MCF 10A (cell line): ENCODE results near the gene SDK1. TPM values are rescaled to one million over a fixed set of nuclear protein-coding genes. Genes with fewer than 3 reads are reported as not detected.

ENCODE experiments used
- BruUV-seq: library from RNA; stranded (reverse); fragments of 400-500 nt; replicated peaks from 2 replicates; lab custom pipeline; 2021; lab: Mats Ljungman, UMichigan
- CTCF ChIA-PET: fragments of 300-600 bp; sonication (Branson Sonifier 250); formaldehyde crosslinking; extraction: SDS; loops from one replicate; lab custom pipeline; 2021; ENCODE audit warnings: antibody characterized with exemption, inconsistent platforms; lab: Yijun Ruan, JAX
- POLR2A ChIA-PET: fragments of 300-600, 350-650 bp; sonication (Branson Sonifier 250); formaldehyde crosslinking; extraction: SDS; loops from one replicate; lab custom pipeline; 2020; ENCODE audit warnings: antibody characterized with exemption, inconsistent platforms; lab: Yijun Ruan, JAX
- DNase-seq: peaks from one replicate; pipeline ENCODE4 v3.0.0-alpha.2; 2018; ENCODE audit not compliant: unreplicated experiment
- H3K27ac Mint-ChIP-seq: one replicate; pipeline ENCODE4 v1.8.0; 2022; ENCODE audit warnings: mild to moderate bottlenecking, low read depth, mixed read lengths; ENCODE audit not compliant: unreplicated experiment
- H3K27me3 Mint-ChIP-seq: one replicate; pipeline ENCODE4 v1.8.0; 2022; ENCODE audit warnings: mixed read lengths; ENCODE audit not compliant: insufficient read depth, unreplicated experiment
- H3K36me3 Mint-ChIP-seq: one replicate; pipeline ENCODE4 v1.8.0; 2022; ENCODE audit warnings: mild to moderate bottlenecking, moderate library complexity, mixed read lengths; ENCODE audit not compliant: insufficient read depth, unreplicated experiment
- H3K4me1 Mint-ChIP-seq: one replicate; pipeline ENCODE4 v1.8.0; 2022; ENCODE audit warnings: mixed read lengths; ENCODE audit not compliant: insufficient read depth, unreplicated experiment
- H3K4me3 Mint-ChIP-seq: one replicate; pipeline ENCODE4 v1.8.0; 2022; ENCODE audit warnings: mild to moderate bottlenecking, moderate library complexity, mixed read lengths; ENCODE audit not compliant: unreplicated experiment
- H3K9me3 Mint-ChIP-seq: one replicate; pipeline ENCODE4 v1.8.0; 2022; ENCODE audit warnings: mixed read lengths; ENCODE audit not compliant: unreplicated experiment
- CTCF ChIP-seq: fragments of 200-600 bp; IDR thresholded peaks from one replicate; pipeline ENCODE4 v1.8.0; 2022; ENCODE audit warnings: antibody characterized with exemption, mild to moderate bottlenecking; ENCODE audit not compliant: unreplicated experiment
- intact Hi-C: fragments of 100-400 bp; cut with micrococcal nuclease; formaldehyde crosslinking; loops from 2 replicates; pipeline ENCODE4 v1.14.1; 2022
- total RNA-seq: library from RNA; stranded (reverse); gene quantifications from 2 replicates; pipeline ENCODE4 v1.2.3, GENCODE V29; 2022

The SDK1 gene
- total RNA-seq, 1 experiment from 2014 or later, result 3.3 TPM

- H3K36me3 Mint-ChIP-seq, result no peaks in the 10 kb centered on the region
- H3K27me3 Mint-ChIP-seq, result peaks cover 8% of the 10 kb centered on the region
- peaks cover 7% of the 10 kb centered on the region for H3K9me3 Mint-ChIP-seq
- peaks cover 11% of the 10 kb centered on the region for H3K4me1 Mint-ChIP-seq
- no peak for TF ChIP-seq CTCF
- DNase-seq, result no peak
- ChIA-PET POLR2A (no interaction called here), CTCF (no interaction called here)
- intact Hi-C loops, result no loop called here
- H3K27ac Mint-ChIP-seq, result no peak overlapping the region
- H3K4me3 Mint-ChIP-seq, result no peak overlapping the region
- BruUV-seq, result no TSS peak
Measured at GRCh38 chr7:4241304-4241612, 940.2 kb downstream of the SDK1 start.

DNA sequence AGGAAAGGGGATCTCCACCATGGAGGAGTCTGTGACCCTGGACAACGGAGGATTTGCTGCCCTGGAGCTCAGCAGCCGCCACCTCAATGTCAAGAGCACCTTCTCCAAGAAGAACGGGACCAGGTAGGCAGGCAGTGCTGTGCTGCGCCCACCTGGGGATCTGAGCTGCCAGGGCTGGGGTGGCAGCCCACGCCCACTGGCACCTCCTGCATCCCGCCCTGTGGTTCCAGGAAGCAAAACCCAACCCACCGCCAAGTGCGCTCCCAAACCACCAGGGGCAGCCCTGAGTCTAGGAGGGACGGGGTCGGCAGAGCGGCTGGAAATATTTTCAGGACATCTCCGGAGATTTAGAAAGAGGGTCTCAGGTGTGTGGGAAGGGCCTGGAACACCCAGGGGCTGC, 940.7 kb downstream of the SDK1 start:
- no peak for TF ChIP-seq CTCF
- peaks cover 11% of the 10 kb centered on the region for H3K4me1 Mint-ChIP-seq
- intact Hi-C loops, result no loop called here
- ChIA-PET CTCF (no interaction called here), POLR2A (no interaction called here)
- no peak for DNase-seq
- no TSS peak for BruUV-seq
- no peaks in the 10 kb centered on the region for H3K36me3 Mint-ChIP-seq
- H3K27ac Mint-ChIP-seq, result no peak overlapping the region
- no peak overlapping the region for H3K4me3 Mint-ChIP-seq
- peaks cover 3% of the 10 kb centered on the region for H3K27me3 Mint-ChIP-seq
- H3K9me3 Mint-ChIP-seq, result peaks cover 7% of the 10 kb centered on the region

GRCh38 chr7:4242706-4243105, 941.7 kb downstream of the SDK1 start:
- no peak for DNase-seq
- Mint-ChIP-seq H3K27ac (no peak overlapping the region), H3K27me3 (no peaks in the 10 kb centered on the region), H3K4me3 (no peak overlapping the region), H3K36me3 (no peaks in the 10 kb centered on the region), H3K9me3 (peaks cover 7% of the 10 kb centered on the region), H3K4me1 (peaks cover 11% of the 10 kb centered on the region)
- no peak for TF ChIP-seq CTCF
- intact Hi-C loops, result no loop called here
- no TSS peak for BruUV-seq
- POLR2A ChIA-PET, result no interaction called here
- CTCF ChIA-PET, result no interaction called here

DNA sequence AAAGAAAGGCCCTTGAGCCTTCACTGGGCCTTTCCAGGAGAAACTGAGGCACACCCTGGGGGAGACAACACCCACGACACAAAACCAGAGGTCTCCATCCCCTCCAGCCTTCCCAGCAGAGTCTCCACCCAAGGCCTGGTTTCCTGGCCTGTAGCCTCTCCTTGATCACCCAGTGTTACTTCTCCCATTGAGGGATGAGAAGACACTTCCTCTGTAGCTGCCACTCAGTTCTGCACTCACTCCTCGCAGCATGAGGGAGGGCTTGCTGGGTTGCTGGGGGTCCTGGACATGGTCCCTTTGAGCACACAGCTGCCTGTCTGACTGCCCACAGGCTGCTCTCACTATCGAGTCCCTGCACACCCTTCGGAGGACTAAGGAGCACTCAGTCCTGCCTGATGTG, 943.0 kb downstream of the SDK1 start:
- DNase-seq, result no peak
- Mint-ChIP-seq H3K4me3 (no peak overlapping the region), H3K4me1 (peaks cover 11% of the 10 kb centered on the region), H3K27me3 (no peaks in the 10 kb centered on the region), H3K36me3 (no peaks in the 10 kb centered on the region), H3K27ac (no peak overlapping the region), H3K9me3 (peaks cover 13% of the 10 kb centered on the region)
- POLR2A ChIA-PET, result no interaction called here
- intact Hi-C loops, result no loop called here
- CTCF ChIA-PET, result no interaction called here
- BruUV-seq, result no TSS peak
- no peak for TF ChIP-seq CTCF
